ENCODE results near the gene MEIOSIN. TPM values are rescaled to one million over a fixed set of nuclear protein-coding genes. Genes with fewer than 3 reads are reported as not detected.

The MEIOSIN gene
- total and polyA plus RNA-seq, 2 of the 13 experiments (the other 11 are each of a cell fraction or from before 2014, with no cell fraction given), result not detected

- TF ChIP-seq, protein P1, sequence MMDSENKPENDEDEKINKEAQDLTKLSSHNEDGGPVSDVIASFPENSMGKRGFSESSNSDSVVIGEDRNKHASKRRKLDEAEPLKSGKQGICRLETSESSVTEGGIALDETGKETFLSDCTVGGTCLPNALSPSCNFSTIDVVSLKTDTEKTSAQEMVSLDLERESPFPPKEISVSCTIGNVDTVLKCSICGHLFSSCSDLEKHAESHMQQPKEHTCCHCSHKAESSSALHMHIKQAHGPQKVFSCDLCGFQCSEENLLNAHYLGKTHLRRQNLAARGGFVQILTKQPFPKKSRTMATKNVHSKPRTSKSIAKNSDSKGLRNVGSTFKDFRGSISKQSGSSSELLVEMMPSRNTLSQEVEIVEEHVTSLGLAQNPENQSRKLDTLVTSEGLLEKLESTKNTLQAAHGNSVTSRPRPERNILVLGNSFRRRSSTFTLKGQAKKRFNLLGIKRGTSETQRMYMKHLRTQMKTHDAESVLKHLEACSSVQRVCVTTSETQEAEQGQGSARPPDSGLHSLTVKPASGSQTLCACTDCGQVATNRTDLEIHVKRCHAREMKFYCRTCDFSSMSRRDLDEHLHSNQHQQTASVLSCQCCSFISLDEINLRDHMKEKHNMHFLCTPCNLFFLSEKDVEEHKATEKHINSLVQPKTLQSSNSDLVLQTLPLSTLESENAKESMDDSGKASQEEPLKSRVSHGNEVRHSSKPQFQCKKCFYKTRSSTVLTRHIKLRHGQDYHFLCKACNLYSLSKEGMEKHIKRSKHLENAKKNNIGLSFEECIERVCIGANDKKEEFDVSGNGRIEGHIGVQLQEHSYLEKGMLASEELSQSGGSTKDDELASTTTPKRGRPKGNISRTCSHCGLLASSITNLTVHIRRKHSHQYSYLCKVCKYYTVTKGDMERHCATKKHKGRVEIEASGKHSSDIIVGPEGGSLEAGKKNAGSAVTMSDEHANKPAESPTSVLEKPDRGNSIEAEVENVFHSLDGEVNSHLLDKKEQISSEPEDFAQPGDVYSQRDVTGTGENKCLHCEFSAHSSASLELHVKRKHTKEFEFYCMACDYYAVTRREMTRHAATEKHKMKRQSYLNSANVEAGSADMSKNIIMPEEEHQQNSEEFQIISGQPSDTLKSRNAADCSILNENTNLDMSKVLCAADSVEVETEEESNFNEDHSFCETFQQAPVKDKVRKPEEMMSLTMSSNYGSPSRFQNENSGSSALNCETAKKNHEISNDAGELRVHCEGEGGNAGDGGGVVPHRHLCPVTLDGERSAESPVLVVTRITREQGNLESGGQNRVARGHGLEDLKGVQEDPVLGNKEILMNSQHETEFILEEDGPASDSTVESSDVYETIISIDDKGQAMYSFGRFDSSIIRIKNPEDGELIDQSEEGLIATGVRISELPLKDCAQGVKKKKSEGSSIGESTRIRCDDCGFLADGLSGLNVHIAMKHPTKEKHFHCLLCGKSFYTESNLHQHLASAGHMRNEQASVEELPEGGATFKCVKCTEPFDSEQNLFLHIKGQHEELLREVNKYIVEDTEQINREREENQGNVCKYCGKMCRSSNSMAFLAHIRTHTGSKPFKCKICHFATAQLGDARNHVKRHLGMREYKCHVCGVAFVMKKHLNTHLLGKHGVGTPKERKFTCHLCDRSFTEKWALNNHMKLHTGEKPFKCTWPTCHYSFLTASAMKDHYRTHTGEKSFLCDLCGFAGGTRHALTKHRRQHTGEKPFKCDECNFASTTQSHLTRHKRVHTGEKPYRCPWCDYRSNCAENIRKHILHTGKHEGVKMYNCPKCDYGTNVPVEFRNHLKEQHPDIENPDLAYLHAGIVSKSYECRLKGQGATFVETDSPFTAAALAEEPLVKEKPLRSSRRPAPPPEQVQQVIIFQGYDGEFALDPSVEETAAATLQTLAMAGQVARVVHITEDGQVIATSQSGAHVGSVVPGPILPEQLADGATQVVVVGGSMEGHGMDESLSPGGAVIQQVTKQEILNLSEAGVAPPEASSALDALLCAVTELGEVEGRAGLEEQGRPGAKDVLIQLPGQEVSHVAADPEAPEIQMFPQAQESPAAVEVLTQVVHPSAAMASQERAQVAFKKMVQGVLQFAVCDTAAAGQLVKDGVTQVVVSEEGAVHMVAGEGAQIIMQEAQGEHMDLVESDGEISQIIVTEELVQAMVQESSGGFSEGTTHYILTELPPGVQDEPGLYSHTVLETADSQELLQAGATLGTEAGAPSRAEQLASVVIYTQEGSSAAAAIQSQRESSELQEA (CRISPR knock-in tag; IDR thresholded peaks at IDR 0.05; ENCODE audit: not compliant biosample characterization), result no peak
- TF ChIP-seq, protein P2, sequence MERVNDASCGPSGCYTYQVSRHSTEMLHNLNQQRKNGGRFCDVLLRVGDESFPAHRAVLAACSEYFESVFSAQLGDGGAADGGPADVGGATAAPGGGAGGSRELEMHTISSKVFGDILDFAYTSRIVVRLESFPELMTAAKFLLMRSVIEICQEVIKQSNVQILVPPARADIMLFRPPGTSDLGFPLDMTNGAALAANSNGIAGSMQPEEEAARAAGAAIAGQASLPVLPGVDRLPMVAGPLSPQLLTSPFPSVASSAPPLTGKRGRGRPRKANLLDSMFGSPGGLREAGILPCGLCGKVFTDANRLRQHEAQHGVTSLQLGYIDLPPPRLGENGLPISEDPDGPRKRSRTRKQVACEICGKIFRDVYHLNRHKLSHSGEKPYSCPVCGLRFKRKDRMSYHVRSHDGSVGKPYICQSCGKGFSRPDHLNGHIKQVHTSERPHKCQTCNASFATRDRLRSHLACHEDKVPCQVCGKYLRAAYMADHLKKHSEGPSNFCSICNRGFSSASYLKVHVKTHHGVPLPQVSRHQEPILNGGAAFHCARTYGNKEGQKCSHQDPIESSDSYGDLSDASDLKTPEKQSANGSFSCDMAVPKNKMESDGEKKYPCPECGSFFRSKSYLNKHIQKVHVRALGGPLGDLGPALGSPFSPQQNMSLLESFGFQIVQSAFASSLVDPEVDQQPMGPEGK (CRISPR knock-in tag; IDR thresholded peaks at IDR 0.05), result peak; percentile 43
- no peak for TF ChIP-seq ISX (CRISPR knock-in tag; conservative IDR thresholded peaks at IDR 0.05)
- no peak for TF ChIP-seq MATR3 (CRISPR knock-in tag; IDR thresholded peaks at IDR 0.05)
- no peak for TF ChIP-seq TAF15 (IDR thresholded peaks at IDR 0.05; ENCODE audit: low read depth, low read length, poor library complexity, severe bottlenecking)
- peak; percentile 52; the same call in 1 of the 2 replicates for TF ChIP-seq ZBTB7A (CRISPR knock-in tag; IDR thresholded peaks at IDR 0.05)
- TF ChIP-seq THAP9 (CRISPR knock-in tag; IDR thresholded peaks at IDR 0.05; ENCODE audit: borderline replicate concordance), result no peak
- TF ChIP-seq ZNF256 (CRISPR knock-in tag; conservative IDR thresholded peaks at IDR 0.05), result no peak
- no peak for TF ChIP-seq NCOA2 (CRISPR knock-in tag; IDR thresholded peaks at IDR 0.05)
- TF ChIP-seq, protein P3, sequence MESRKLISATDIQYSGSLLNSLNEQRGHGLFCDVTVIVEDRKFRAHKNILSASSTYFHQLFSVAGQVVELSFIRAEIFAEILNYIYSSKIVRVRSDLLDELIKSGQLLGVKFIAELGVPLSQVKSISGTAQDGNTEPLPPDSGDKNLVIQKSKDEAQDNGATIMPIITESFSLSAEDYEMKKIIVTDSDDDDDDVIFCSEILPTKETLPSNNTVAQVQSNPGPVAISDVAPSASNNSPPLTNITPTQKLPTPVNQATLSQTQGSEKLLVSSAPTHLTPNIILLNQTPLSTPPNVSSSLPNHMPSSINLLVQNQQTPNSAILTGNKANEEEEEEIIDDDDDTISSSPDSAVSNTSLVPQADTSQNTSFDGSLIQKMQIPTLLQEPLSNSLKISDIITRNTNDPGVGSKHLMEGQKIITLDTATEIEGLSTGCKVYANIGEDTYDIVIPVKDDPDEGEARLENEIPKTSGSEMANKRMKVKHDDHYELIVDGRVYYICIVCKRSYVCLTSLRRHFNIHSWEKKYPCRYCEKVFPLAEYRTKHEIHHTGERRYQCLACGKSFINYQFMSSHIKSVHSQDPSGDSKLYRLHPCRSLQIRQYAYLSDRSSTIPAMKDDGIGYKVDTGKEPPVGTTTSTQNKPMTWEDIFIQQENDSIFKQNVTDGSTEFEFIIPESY (CRISPR knock-in tag; IDR thresholded peaks at IDR 0.05), result peak; percentile 49; the same call in 1 of the 2 replicates
- TF ChIP-seq ZSCAN20 (CRISPR knock-in tag; IDR thresholded peaks at IDR 0.05; ENCODE audit: borderline replicate concordance), result no peak
- no peak for TF ChIP-seq RBAK (CRISPR knock-in tag; IDR thresholded peaks at IDR 0.05)
Measured at GRCh38 chr19:45779231-45780145, 46.2 kb downstream of the MEIOSIN start (continued).

All from HepG2 (cell line).